Measurements from ENCODE around the gene EID2B. TPM values are rescaled to one million over a fixed set of nuclear protein-coding genes. Genes with fewer than 3 reads are reported as not detected.

The EID2B gene, protein sequence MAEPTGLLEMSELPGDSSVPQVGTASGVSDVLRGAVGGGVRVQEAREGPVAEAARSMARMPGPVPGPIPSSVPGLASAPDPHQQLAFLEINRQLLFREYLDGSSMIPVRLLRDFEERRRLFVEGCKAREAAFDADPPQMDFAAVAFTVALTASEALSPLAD
- 7.9 to 9.5 TPM (median 8.3 TPM) in 5 replicates for total RNA-seq (2022; extraction: Qiagen RNA extraction; ENCODE audit: low read depth)

DNA sequence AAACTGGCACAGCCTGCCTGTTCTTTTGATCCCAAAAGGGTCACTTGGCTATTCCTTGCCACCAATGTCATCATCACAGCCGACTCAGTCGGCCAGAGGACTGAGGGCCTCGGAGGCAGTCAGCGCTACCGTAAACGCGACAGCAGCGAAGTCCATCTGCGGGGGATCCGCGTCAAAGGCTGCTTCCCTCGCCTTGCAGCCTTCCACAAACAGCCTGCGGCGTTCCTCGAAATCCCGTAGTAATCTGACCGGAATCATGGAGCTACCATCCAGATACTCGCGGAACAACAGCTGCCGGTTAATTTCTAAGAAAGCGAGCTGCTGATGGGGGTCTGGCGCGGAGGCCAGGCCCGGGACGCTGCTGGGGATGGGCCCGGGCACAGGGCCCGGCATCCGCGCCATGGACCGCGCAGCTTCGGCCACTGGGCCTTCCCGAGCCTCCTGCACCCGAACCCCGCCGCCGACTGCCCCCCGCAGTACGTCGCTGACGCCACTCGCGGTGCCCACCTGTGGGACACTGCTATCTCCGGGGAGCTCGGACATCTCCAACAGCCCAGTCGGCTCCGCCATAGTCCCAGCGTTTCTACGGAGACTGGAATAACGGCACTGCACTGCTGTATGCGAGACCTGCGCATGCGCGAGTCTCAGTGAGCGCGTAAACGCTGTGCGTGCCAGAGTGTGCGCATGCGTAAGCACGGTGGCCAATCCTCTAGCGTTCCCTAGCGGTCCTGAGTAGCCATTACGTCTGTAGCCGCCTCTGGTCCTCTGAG lies at the start of gene EID2B:
Gene EID2B, minus strand, starts transcription at position 620 of the 770 bp plus-strand sequence. Its CDS starts 50 bp downstream, at position 570.

DNA sequence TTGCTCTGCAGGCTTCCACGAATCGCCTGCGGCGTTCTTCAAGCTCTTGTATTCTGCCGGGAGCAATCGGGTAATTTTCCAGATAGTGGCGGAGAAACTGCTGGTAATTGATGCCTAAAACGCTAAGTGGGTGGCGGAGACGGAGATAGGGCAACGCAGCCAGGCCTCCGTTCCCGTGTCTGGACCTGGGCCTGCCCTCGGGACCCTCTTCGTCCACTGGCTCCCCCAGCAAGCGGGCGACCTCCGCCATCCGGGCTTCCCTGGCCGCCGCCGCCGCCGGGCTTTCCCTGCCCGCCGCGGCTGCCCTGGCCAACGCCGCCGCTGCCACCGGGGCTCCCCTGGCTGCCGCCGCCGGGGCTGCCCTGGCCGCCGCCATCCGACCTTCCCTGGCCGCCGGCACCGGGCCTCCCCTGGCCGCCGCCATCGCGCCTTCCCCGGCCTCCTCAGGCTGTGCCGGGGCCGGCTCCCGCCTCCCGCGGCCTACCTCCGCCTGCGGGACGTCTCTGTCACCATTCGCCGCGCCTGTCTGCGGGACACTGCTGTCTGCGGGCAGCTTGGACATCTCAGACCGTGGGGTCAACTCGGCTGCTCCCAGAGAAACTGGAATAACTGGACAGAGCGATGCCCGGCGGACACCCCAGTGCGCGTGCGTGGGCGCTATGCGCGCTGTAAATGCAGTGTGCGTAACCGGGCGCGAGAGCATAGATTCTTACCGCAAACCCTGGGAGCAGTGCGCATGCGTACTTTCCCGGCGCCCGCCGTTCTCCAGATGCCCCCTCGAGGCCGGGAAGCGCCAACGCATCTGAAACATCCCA lies 7.1 kb upstream of the EID2B start, which contains the start of gene EID2:
Gene EID2, minus strand, starts transcription at position 644 of the 815 bp plus-strand sequence. Its CDS starts 82 bp downstream, at position 562.

DNA sequence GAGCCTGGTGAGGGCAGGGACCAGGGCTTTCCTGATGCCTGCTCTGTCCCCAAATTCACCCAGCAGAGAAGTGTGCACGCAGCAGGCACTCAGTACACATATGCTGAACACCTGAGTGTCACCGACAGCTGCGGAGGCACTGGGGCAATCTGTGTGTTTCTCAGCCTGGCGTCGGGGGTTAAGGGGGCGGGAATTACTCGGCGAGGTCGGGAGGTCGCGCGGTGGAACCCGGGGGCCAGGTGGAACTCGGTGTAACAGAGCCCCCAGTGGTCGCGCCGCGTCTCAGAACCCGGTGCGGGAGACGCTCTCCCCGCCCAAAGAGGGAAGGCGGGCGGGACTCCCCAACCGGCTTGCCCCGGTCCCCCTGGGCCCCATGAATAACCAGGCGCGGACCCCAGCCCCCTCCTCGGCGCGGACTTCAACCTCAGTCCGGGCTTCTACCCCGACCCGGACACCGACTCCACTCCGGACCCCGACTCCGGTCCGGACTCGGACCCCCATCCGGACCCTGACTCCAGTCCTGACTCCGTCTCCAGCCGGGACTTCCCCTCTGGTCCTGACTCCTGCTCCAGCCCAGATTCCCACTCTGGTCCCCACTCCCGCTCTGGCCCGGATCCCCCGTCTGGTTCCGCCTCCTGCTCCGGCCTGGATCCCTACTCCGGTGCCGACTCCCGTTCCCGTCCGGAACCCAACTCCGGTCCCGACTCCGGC lies 17.7 kb downstream of the EID2B start, which contains the start of gene SELENOV:
Gene SELENOV, plus strand, starts transcription at position 300 of the 711 bp plus-strand sequence. Its CDS starts 74 bp downstream, at position 374.

DNA sequence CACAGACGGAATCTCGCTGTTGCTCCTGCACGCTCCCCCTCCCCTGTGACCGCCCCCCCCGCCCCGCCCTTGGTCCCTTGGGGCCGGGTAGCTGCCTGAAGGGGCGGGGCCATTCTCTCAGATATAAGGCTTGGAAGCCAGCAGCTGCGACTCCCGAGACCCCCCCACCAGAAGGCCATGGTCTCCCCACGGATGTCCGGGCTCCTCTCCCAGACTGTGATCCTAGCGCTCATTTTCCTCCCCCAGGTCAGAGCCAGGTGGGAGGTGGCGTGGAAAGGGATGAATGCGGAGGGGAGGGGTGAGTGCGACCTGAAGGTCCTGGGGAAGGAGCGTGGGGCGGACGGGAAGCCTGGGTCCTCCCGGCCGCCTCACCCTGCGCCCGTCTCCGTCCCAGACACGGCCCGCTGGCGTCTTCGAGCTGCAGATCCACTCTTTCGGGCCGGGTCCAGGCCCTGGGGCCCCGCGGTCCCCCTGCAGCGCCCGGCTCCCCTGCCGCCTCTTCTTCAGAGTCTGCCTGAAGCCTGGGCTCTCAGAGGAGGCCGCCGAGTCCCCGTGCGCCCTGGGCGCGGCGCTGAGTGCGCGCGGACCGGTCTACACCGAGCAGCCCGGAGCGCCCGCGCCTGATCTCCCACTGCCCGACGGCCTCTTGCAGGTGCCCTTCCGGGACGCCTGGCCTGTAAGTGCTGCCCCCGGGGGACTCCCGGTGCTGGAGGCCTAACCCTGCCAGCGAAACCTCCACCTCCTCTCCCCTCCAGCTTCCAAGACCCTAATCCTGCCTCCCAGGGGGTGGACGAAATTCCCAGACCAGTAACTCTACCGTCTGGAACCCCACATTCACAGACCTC lies 33.6 kb downstream of the EID2B start, which contains the start of gene DLL3:
Gene DLL3, plus strand, starts transcription at position 150 of the 845 bp plus-strand sequence. Its CDS starts 28 bp downstream, at position 178.

Other genes with a start within 250 kb of the EID2B start
- 0.27 TPM in 1 of 5 replicates, not detected in the others for gene IFNL1, start 236.4 kb downstream of the EID2B start, total RNA-seq (2022; extraction: Qiagen RNA extraction; ENCODE audit: low read depth)
- gene LRFN1, start 212.0 kb downstream of the EID2B start, total RNA-seq (2022; extraction: Qiagen RNA extraction; ENCODE audit: low read depth): 8.1 to 10.8 TPM (median 10.2 TPM) in 5 replicates
- gene GMFG, start 196.8 kb downstream of the EID2B start, total RNA-seq (2022; extraction: Qiagen RNA extraction; ENCODE audit: low read depth): 0.35 to 1.1 TPM (median 0.66 TPM) in 5 replicates
- 120 to 179 TPM (median 169 TPM) in 5 replicates for gene SAMD4B, start 190.4 kb downstream of the EID2B start, total RNA-seq (2022; extraction: Qiagen RNA extraction; ENCODE audit: low read depth)
- gene PAF1, start 141.7 kb downstream of the EID2B start, total RNA-seq (2022; extraction: Qiagen RNA extraction; ENCODE audit: low read depth): 69.9 to 72.7 TPM (median 71.6 TPM) in 5 replicates
- 72.5 to 75.5 TPM (median 74.8 TPM) in 5 replicates for gene MED29, start 141.5 kb downstream of the EID2B start, total RNA-seq (2022; extraction: Qiagen RNA extraction; ENCODE audit: low read depth)
- 160 to 246 TPM (median 200 TPM) in 5 replicates for gene ZFP36, start 126.0 kb downstream of the EID2B start, total RNA-seq (2022; extraction: Qiagen RNA extraction; ENCODE audit: low read depth)
- gene PLEKHG2, start 120.2 kb downstream of the EID2B start, total RNA-seq (2022; extraction: Qiagen RNA extraction; ENCODE audit: low read depth): 78.8 to 119 TPM (median 96.5 TPM) in 5 replicates
- gene RPS16, start 96.9 kb downstream of the EID2B start, total RNA-seq (2022; extraction: Qiagen RNA extraction; ENCODE audit: low read depth): 6,743 to 7,584 TPM (median 7,284 TPM) in 5 replicates
- gene SUPT5H, start 87.3 kb downstream of the EID2B start, total RNA-seq (2022; extraction: Qiagen RNA extraction; ENCODE audit: low read depth): 163 to 198 TPM (median 184 TPM) in 5 replicates
- 173 to 225 TPM (median 219 TPM) in 5 replicates for gene TIMM50, start 52.0 kb downstream of the EID2B start, total RNA-seq (2022; extraction: Qiagen RNA extraction; ENCODE audit: low read depth)
- 8.3 to 11.1 TPM (median 10.1 TPM) in 5 replicates for gene DLL3, start 33.9 kb downstream of the EID2B start, total RNA-seq (2022; extraction: Qiagen RNA extraction; ENCODE audit: low read depth)
- not detected in 5 replicates for gene SELENOV, start 17.7 kb downstream of the EID2B start, total RNA-seq (2022; extraction: Qiagen RNA extraction; ENCODE audit: low read depth)
- 35.5 to 48.6 TPM (median 43.8 TPM) in 5 replicates for gene EID2, start 7.3 kb upstream of the EID2B start, total RNA-seq (2022; extraction: Qiagen RNA extraction; ENCODE audit: low read depth)
- not detected in 5 replicates for gene LGALS13, start 69.7 kb upstream of the EID2B start, total RNA-seq (2022; extraction: Qiagen RNA extraction; ENCODE audit: low read depth)
- gene LGALS16, start 123.1 kb upstream of the EID2B start, total RNA-seq (2022; extraction: Qiagen RNA extraction; ENCODE audit: low read depth): not detected in 5 replicates
- gene LGALS14, start 171.6 kb upstream of the EID2B start, total RNA-seq (2022; extraction: Qiagen RNA extraction; ENCODE audit: low read depth): not detected in 5 replicates
- not detected in 5 replicates for gene CLC, start 205.2 kb upstream of the EID2B start, total RNA-seq (2022; extraction: Qiagen RNA extraction; ENCODE audit: low read depth)
- not detected in 5 replicates for gene LEUTX, start 246.0 kb upstream of the EID2B start, total RNA-seq (2022; extraction: Qiagen RNA extraction; ENCODE audit: low read depth)